Activated T-helper 2 cell treated with anti-CD3 and anti-CD28 coated beads, Interferon-gamma antibody, Interleukin-2, Interleukin-4, amounts not matched to agents 10 μg/mL and 5 μg/mL and 100 μg/mL, durations not matched to agents 14 hours and 24 hours and 36 hours (primary cell): ENCODE results near the gene SLC44A1. TPM values are rescaled to one million over a fixed set of nuclear protein-coding genes. Genes with fewer than 3 reads are reported as not detected.
"Not testable (repeated sequence)": the region's sequence is repeated elsewhere in the genome, so short reads cannot be mapped to it uniquely, and the experiment has no call there.

Experiments used
- DNase-seq: peaks from one replicate; pipeline ENCODE4 v3.0.0; 2021; ENCODE audit warnings: low spot score
- H3K27ac Mint-ChIP-seq: one replicate; pipeline ENCODE4 v1.8.0; 2021; ENCODE audit warnings: mixed read lengths
- H3K27me3 Mint-ChIP-seq: one replicate; pipeline ENCODE4 v1.8.0; 2021; ENCODE audit warnings: low read depth, mixed read lengths
- H3K36me3 Mint-ChIP-seq: one replicate; pipeline ENCODE4 v1.8.0; 2021; ENCODE audit warnings: low read depth, mixed read lengths
- H3K4me1 Mint-ChIP-seq: one replicate; pipeline ENCODE4 v1.8.0; 2021; ENCODE audit warnings: low read depth, mixed read lengths
- H3K4me3 Mint-ChIP-seq: one replicate; pipeline ENCODE4 v1.8.0; 2021; ENCODE audit warnings: low read depth, mild to moderate bottlenecking, moderate library complexity, mixed read lengths
- H3K9me3 Mint-ChIP-seq: one replicate; pipeline ENCODE4 v1.8.0; 2021; ENCODE audit warnings: mixed read lengths
- intact Hi-C: fragments of 100-400 bp; cut with micrococcal nuclease; formaldehyde crosslinking; loops from one replicate; pipeline ENCODE4 v1.15.1; 2023
- total RNA-seq: library from RNA; stranded (reverse); gene quantifications from 2 replicates; pipeline ENCODE4 v1.2.3, GENCODE V29; 2022

The SLC44A1 gene
- total RNA-seq, 1 donor from 2014 or later, result 2.0 TPM

- Mint-ChIP-seq H3K27me3 (peaks cover 4% of the 10 kb centered on the region), H3K4me1 (peaks cover 15% of the 10 kb centered on the region), H3K27ac (no peak overlapping the region), H3K9me3 (no peaks in the 10 kb centered on the region), H3K36me3 (no peaks in the 10 kb centered on the region), H3K4me3 (no peak overlapping the region)
- DNase-seq, result no peak
- intact Hi-C loops, result no loop called here
These were observed 15.5 kb downstream of the SLC44A1 start for GRCh38 chr9:105259731-105260612.

GRCh38 chr9:105262497-105262896 lies 18.0 kb downstream of the SLC44A1 start:
- Mint-ChIP-seq H3K4me1 (peaks cover 17% of the 10 kb centered on the region), H3K27ac (no peak overlapping the region), H3K9me3 (no peaks in the 10 kb centered on the region), H3K27me3 (peaks cover 4% of the 10 kb centered on the region), H3K36me3 (no peaks in the 10 kb centered on the region), H3K4me3 (no peak overlapping the region)
- no peak for DNase-seq
- intact Hi-C loops, result no loop called here

GRCh38 chr9:105264380-105264779 lies 19.9 kb downstream of the SLC44A1 start:
- intact Hi-C loops, result no loop called here
- Mint-ChIP-seq H3K36me3 (no peaks in the 10 kb centered on the region), H3K9me3 (no peaks in the 10 kb centered on the region), H3K27ac (no peak overlapping the region), H3K4me3 (no peak overlapping the region), H3K4me1 (peaks cover 15% of the 10 kb centered on the region), H3K27me3 (peaks cover 5% of the 10 kb centered on the region)
- DNase-seq, result no peak

DNA sequence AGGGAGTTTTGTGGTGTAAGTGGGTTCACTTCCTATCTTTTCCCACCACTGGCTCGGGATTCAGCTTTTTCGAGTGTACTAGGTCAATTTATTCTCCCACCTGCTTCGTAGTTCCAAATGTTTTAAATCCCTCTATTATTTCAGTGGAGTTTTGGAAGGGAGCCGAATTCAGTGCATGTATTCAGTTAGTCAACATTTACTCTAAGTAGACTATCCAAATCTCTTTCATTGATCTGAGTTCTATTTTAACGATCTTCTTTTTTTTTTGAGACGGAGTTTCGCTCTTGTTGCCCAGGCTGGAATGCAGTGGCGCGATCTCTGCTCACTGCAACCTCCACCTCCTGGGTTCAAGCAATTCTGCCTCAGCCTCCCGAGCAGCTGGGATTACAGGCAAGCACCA lies 23.8 kb downstream of the SLC44A1 start:
- DNase-seq, H3K4me1 Mint-ChIP-seq, intact Hi-C loops, H3K4me3 Mint-ChIP-seq, H3K36me3 Mint-ChIP-seq, H3K9me3 Mint-ChIP-seq, H3K27ac Mint-ChIP-seq: not testable (repeated sequence)
- H3K27me3 Mint-ChIP-seq, result peaks cover 16% of the 10 kb centered on the region

DNA sequence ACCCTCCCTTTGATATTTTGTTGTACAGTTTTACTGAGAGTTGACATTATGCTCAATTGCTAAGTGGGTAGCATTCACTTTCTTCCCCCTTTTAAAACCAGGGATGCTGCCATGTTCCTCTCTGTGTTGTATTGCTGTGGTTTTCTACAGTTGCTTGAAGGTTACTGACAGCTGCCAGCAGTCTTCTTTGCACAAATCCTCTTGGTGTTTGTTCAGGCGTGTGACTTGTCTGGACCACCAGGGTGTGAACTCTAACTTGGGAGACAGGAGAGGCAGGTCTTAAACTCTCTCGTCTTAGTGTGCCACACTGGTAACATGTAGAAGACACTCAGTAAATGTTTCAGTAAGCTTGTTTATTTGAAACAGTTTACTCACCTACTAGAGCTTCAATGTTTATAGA lies 25.1 kb downstream of the SLC44A1 start:
- H3K27me3 Mint-ChIP-seq, result peaks cover 14% of the 10 kb centered on the region
- no peak overlapping the region for H3K27ac Mint-ChIP-seq
- H3K4me1 Mint-ChIP-seq, result peaks cover 3% of the 10 kb centered on the region
- intact Hi-C loops, result no loop called here
- H3K9me3 Mint-ChIP-seq, result no peaks in the 10 kb centered on the region
- no peak overlapping the region for H3K4me3 Mint-ChIP-seq
- no peaks in the 10 kb centered on the region for H3K36me3 Mint-ChIP-seq
- DNase-seq, result no peak

GRCh38 chr9:105270711-105271110 lies 26.3 kb downstream of the SLC44A1 start:
- H3K9me3 Mint-ChIP-seq, result no peaks in the 10 kb centered on the region
- DNase-seq, result no peak
- no peak overlapping the region for H3K27ac Mint-ChIP-seq

DNA sequence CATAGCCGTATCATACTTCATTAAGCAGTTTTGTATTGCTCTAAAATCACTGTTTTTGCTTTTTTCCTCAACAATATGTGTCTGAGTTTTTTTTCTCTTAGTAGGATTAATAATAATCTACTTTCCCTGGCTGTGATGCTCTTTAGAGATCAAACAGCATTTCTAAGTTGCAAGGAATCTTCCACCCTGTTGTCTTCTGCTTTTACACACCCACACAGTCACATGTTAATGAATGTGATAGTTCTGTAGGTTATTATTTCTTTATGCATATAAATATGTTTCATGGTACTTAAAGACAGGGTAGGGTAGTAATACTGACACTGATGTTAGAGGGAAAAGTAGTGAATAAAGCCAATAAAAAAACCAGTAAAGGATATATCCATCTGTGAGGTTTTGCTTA lies 29.3 kb downstream of the SLC44A1 start:
- no peak overlapping the region for H3K4me3 Mint-ChIP-seq
- intact Hi-C loops, result no loop called here
- no peak overlapping the region for H3K27ac Mint-ChIP-seq
- DNase-seq, result no peak
- no peaks in the 10 kb centered on the region for H3K9me3 Mint-ChIP-seq
- H3K36me3 Mint-ChIP-seq, result no peaks in the 10 kb centered on the region
- peaks cover 5% of the 10 kb centered on the region for H3K4me1 Mint-ChIP-seq
- H3K27me3 Mint-ChIP-seq, result peaks cover 14% of the 10 kb centered on the region

More at GRCh38 chr9:105270711-105271110, 26.3 kb downstream of the SLC44A1 start:
- peaks cover 3% of the 10 kb centered on the region for H3K4me1 Mint-ChIP-seq
- intact Hi-C loops, result no loop called here
- H3K36me3 Mint-ChIP-seq, result no peaks in the 10 kb centered on the region
- H3K4me3 Mint-ChIP-seq, result no peak overlapping the region
- peaks cover 14% of the 10 kb centered on the region for H3K27me3 Mint-ChIP-seq

DNA sequence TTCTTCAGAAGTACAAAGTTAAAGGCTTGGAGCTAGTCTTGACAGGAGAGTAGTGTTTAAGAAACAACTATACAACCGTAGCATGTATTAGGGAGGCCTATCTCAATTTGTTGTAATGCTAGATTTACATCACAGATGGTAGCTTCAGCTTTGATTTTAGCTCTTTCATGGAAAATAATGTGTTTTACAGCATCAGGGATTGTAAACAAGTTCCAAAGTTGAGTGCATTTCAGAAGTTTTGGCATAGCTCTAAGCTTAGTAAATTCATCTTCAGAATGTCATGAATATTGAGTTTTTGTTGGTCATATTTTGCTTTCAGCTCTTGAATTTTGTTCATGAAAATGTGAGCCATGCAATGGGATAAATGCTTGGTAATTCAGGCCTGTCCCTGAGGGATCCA lies 30.7 kb downstream of the SLC44A1 start:
- no peaks in the 10 kb centered on the region for H3K9me3 Mint-ChIP-seq
- H3K27ac Mint-ChIP-seq, result no peak overlapping the region
- no peak for DNase-seq
- intact Hi-C loops, result no loop called here
- peaks cover 5% of the 10 kb centered on the region for H3K4me1 Mint-ChIP-seq
- peaks cover 11% of the 10 kb centered on the region for H3K27me3 Mint-ChIP-seq
- no peak overlapping the region for H3K4me3 Mint-ChIP-seq
- H3K36me3 Mint-ChIP-seq, result no peaks in the 10 kb centered on the region

- Mint-ChIP-seq H3K9me3 (no peaks in the 10 kb centered on the region), H3K4me3 (no peak overlapping the region), H3K27ac (no peak overlapping the region), H3K36me3 (no peaks in the 10 kb centered on the region), H3K4me1 (peaks cover 5% of the 10 kb centered on the region), H3K27me3 (peaks cover 10% of the 10 kb centered on the region)
- no peak for DNase-seq
- intact Hi-C loops, result no loop called here
These were observed 31.5 kb downstream of the SLC44A1 start for GRCh38 chr9:105275938-105276337.

DNA sequence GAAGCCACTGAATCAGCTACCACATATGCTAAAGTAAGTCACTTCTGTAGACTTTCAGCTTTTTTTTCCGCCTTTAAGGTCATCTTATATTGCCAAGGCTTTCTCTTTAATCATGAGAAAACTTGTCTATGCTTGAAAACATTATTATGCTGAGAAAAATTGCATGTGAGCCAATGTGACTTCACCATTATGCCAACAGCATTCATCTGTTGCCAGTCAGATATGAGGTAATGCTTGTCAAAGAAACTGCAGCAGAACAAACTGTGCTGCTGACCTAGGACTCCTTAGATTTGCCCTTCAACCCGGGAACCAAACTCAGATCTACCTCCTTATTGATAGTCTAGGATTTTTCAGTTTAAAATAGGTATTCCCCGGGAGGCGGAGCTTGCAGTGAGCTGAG lies 34.3 kb downstream of the SLC44A1 start:
- no peak for DNase-seq
- intact Hi-C loops, result no loop called here
- no peaks in the 10 kb centered on the region for H3K9me3 Mint-ChIP-seq
- H3K27ac Mint-ChIP-seq, result no peak overlapping the region
- no peaks in the 10 kb centered on the region for H3K36me3 Mint-ChIP-seq
- peaks cover 5% of the 10 kb centered on the region for H3K4me1 Mint-ChIP-seq
- no peak overlapping the region for H3K4me3 Mint-ChIP-seq
- H3K27me3 Mint-ChIP-seq, result peaks cover 9% of the 10 kb centered on the region

GRCh38 chr9:105280691-105281090 lies 36.2 kb downstream of the SLC44A1 start:
- H3K4me3 Mint-ChIP-seq, result no peak overlapping the region
- peaks cover 11% of the 10 kb centered on the region for H3K27me3 Mint-ChIP-seq
- no peaks in the 10 kb centered on the region for H3K36me3 Mint-ChIP-seq
- intact Hi-C loops, result no loop called here
- H3K9me3 Mint-ChIP-seq, result no peaks in the 10 kb centered on the region
- no peak for DNase-seq
- H3K27ac Mint-ChIP-seq, result no peak overlapping the region
- H3K4me1 Mint-ChIP-seq, result peaks cover 2% of the 10 kb centered on the region

DNA sequence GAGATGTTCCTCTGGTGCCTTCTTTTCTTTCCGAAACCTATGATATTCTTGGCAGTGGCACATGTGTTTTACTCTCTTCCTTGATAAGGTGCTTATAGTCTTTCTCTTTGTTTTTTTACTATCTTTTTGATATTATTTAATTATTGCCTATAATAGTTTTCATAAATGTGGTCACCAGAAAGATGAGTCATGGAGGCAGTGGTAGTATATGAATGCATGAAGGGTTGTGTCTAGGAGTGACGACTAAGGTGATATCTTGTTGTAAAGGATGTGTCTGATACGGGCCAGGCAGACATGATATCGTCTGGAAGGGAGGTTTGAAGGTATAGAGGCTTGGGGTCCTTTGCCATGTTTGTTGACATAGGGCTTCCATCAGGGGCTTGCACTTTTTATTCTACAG lies 36.8 kb downstream of the SLC44A1 start:
- Mint-ChIP-seq H3K4me1 (no peaks in the 10 kb centered on the region), H3K27me3 (peaks cover 14% of the 10 kb centered on the region), H3K4me3 (no peak overlapping the region), H3K27ac (no peak overlapping the region), H3K36me3 (no peaks in the 10 kb centered on the region), H3K9me3 (no peaks in the 10 kb centered on the region)
- DNase-seq, result no peak
- intact Hi-C loops, result no loop called here

GRCh38 chr9:105281926-105282325 lies 37.5 kb downstream of the SLC44A1 start:
- intact Hi-C loops, result no loop called here
- no peak for DNase-seq
- Mint-ChIP-seq H3K27ac (no peak overlapping the region), H3K4me1 (no peaks in the 10 kb centered on the region), H3K9me3 (no peaks in the 10 kb centered on the region), H3K27me3 (peaks cover 16% of the 10 kb centered on the region), H3K4me3 (no peak overlapping the region), H3K36me3 (no peaks in the 10 kb centered on the region)
